GM19099 (cell line): ENCODE results near the gene IRF2.
A peak's percentile ranks its signal among the peaks of the same experiment; 100 is the strongest.

Source experiments
- POLR2A ChIP-seq: IDR thresholded peaks from 3 replicates; pipeline ENCODE4 v1.6.1; 2011; ENCODE audit warnings: low read depth; ENCODE audit not compliant: insufficient read length; ENCODE audit errors: extremely low read depth

The IRF2 gene

DNA sequence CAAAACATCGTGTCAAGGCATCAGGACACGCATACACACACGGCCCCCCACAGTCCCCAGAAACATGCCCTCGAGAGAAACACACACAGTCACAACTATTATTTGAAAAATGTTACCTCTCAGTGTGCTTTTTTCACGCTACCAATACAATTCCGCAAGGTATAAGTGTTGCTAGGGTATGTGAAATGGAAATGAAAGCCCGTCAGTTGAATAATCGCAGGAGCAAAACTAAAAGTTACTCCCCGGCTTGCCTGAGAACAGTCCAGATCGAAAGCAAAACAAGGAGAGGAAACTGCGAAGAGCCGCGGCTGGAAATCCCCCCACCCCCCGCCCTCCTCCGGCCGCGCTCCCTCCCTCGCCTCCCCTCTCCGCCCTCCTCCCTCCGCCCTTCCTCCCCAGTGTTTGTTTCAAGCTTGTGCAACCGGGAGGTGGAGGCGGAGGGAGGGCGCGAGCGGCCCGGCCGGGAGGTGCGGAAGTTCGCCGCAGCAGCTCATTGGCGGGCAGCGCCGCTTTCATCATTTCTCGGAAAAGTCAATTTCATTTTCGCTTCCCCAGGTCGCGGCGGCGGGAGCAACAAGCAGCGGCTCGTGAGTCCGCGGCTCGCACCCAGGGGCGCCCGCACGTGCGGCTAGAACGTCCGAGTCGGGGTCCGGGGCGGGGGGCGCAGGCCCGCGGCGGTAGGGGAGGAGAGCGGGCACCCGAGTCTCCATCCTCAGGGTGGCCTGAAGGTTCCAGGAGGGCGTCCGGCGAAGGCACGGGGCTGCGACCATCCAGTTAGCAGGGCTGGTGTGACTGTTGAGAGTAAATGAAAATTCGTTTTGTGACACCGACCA is at the start of gene IRF2:
Gene IRF2, minus strand, starts transcription at position 288 of the 833 bp plus-strand sequence. CDS start 45,486 bp downstream, outside the sequence.
- TF ChIP-seq POLR2A: peak; percentile 81

DNA sequence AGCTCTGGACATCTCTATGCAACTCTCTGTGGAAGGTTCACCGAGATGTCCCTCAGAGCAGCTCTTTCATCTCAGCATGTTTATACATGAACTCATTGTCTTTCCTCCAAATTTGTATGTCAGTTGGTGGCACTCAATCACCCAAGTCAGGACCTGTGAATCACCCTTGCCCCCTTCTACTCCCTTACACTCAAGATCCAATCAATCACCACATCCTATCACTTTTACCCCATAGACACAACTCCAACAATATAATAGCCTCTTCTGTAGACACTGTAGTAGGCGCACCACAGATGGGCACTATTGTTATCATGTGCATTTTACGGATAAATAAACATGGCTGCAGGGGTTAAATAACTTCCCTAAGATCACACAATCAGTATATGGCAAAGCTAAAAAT is 41.3 kb upstream of the IRF2 start:
- no peak for TF ChIP-seq POLR2A

DNA sequence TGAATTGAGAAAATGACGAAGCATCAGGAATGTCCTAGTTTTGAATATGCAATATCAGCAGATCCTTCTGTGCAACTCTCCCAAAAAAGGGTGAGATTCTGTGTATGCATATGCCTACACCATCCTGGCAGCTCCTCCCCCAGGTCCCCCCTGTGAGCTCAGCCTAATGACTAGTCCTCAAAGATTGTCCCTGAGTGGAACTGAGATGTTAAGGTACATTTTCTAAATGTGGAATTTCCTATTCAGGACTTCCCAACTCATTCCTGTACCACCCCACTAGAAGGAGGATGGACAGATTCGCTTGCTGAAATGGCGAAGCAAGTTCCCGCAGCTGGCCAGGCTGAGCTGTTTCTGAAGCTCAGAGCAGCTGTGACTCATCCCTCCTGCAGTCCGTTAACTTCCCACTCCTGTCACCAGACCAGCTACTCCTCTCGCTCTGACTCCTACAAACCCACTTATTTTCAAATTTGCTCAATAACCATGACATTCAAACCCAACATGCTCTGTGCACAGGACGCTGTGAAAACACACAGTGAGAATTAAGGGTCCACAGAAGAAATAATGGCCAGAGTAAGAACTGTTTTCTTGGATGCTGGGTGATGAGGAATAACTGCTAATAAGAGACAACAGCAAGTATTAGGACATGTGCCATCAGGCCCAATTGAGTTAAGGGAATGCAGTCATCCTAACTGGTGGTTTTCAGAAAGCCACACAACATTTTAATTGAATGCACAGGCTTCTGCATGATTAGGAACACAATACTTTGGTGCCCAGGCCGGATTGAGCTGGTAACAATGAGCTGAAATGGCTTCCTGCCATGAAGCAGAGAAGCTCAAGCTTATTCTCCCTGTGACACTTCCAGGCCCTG is 40.0 kb upstream of the IRF2 start:
- no peak for TF ChIP-seq POLR2A

DNA sequence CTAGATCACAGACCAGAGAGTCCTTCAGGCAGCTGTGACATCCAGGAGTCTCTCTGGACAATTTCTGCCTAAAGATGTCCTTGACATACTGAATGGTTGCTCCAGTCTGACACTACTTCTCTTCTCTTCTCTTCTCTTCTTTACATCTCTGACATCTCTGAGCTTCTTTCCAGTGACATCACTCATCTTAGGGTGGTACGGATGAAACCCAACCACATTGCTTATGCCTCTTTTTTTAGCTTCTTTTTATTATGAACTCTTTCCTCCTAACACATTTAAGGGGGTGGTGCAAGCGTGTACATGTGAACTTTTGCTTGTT is 39.4 kb upstream of the IRF2 start:
- no peak for TF ChIP-seq POLR2A

GRCh38 chr4:184511156-184511555 is 36.8 kb upstream of the IRF2 start:
- TF ChIP-seq POLR2A: no peak

DNA sequence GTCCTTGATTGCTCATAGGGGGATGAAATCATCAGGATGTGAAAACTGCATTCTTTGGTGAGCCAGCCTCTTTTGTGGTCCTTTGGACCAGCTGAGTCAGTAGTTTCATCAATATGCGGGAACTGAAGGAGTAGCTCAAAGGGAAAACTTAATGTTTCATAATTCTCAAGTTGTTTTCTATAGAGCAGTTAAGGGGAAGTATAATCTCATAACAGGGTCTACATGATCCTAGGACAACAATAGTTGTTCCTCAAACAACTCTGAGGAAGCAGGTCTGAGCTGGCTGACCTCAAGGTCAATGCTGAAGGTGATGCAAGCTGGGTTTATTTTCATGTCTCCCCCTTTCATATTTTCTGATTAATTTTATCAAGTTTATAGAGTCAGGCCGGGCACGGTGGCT is 36.1 kb upstream of the IRF2 start:
- no peak for TF ChIP-seq POLR2A

DNA sequence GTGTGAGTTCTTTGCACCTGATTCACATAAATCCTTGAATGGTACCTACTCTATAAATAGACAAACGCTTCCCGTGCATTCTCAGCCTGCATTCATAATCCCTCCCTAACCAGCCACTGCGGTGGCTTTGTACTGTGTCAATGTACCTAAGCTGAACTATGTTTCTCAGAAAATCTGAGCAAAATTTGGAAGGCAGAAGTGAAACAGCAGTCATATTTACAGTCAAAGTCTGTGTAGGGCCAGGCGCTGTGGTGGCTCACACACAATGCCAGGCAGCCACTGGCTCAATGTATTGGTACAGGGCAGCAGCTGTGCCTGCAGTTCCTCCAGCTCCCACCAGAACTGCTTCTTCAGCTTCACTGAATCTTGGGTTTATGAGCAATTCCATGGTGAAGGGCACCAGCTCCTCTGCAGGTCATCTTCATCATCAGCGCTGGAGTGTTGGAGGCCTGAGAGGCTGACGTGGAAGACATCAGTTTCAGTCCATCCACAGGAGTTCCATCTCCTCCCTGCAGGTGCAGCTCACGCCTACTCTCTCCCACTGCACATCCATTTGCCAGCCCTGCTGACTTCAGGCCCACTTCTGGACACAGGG is 32.3 kb upstream of the IRF2 start:
- no peak for TF ChIP-seq POLR2A

DNA sequence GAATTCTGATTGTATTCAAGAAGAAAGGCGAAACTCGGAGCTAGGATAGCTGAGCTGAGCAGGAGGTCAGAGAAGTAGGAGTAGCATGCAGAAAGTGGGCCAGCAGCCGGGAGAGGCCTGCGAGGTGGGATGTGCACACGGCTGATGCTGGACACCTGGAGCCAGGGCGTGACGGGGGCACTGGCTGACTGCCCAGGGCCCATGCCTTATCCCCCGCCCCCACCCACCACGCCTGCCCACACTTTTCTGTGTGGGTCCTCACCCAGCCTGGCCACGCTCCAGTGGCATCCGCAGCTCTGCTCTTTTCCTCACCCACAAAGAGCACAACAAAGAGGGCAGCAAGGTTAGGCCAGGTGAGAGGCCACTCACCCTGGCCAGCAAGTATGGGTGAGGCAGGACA is 30.0 kb upstream of the IRF2 start:
- TF ChIP-seq POLR2A: no peak

GRCh38 chr4:184503869-184504300 is 29.5 kb upstream of the IRF2 start:
- TF ChIP-seq POLR2A: no peak

DNA sequence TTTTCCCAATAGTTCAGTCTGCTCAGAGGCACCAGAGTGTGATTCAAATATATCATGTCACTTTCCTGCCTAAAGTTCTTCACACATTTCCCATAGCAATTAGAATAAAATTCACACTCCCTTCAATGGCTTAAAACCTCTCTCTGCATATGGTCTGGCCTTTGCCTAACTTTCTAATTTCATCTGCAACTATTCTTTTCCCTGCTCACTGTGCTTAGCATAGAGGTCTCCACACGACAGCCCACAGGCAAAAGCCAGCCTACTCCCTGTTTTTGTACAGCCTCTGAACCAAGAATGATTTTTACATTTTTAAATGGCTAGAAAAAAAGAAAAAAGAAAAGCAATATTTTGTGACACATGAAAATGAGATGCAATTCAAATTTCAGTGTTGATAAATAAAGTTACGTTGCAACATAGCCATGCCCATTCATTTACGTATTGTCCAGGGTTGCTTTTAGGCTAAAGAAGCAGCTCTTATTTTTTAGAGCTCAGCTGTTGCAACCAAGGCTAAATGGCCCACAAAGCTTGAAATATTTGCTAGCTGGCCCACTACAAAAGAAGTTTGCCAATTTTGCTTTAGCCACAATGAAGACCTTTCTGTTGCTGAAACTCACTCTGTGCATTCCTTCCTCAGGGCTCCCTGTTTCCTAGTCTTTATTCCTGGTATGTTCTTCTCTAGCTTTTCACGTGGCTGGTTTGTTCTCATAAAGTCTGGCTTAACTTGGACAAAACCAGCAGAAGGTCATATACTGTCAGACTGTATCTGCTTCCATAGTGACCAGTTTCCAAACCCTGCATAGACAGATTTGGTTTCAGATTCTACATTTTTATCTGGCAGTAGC is 26.6 kb upstream of the IRF2 start:
- TF ChIP-seq POLR2A: no peak

GRCh38 chr4:184499996-184500395 is 25.6 kb upstream of the IRF2 start:
- TF ChIP-seq POLR2A: no peak

- no peak for TF ChIP-seq POLR2A
These were observed 24.2 kb upstream of the IRF2 start for GRCh38 chr4:184498598-184498997.

- TF ChIP-seq POLR2A: no peak
These were observed 15.4 kb upstream of the IRF2 start for GRCh38 chr4:184489771-184490170.

- no peak for TF ChIP-seq POLR2A
These were observed 13.2 kb upstream of the IRF2 start for GRCh38 chr4:184487503-184487902.

DNA sequence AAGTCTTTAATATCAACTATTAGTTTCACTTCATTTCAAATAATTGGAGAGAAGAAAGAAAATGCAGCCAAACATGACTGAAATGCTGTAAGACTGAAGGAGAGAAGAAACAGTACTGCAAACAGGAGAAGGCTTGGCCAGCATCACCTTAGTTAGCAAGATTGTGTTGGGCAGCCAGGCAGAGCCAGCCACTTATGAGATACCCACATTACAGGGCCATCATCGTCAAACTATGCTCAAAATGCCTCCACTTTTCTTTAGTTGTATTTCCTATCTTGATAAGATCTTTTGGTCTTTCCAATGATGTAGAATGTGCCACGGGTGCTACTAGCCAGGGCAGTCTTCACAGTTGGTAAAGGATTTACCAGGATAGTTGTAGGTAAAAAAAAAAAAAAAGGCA is 10.9 kb upstream of the IRF2 start:
- TF ChIP-seq POLR2A: no peak
